GM19043 (cell line): ENCODE data around the gene SLC16A5.
"Not testable (repeated sequence)": the region's sequence is repeated elsewhere in the genome, so short reads cannot be mapped to it uniquely, and the experiment has no call there.

Experiments
- ATAC-seq: cut with Tn5 transposase; IDR thresholded peaks from one replicate; pipeline ENCODE4 v1.9.1; 2021; ENCODE audit warnings: low read depth; ENCODE audit not compliant: unreplicated experiment

Gene SLC16A5

GRCh38 chr17:75130632-75131277 lies 43.0 kb downstream of the SLC16A5 start:
- no peak for ATAC-seq

- ATAC-seq = peak; percentile 90
Observed at GRCh38 chr17:75131278-75132017, 43.7 kb downstream of the SLC16A5 start, which contains the start of gene NT5C. TSS of gene NT5C (minus strand) at chr17:75131742. CDS start at chr17:75131707, 35 bp downstream.

- not testable (repeated sequence) for ATAC-seq
Observed at GRCh38 chr17:75132018-75133000, 44.6 kb downstream of the SLC16A5 start.

GRCh38 chr17:75133001-75133400 lies 45.2 kb downstream of the SLC16A5 start:
- no peak for ATAC-seq

- not testable (repeated sequence) for ATAC-seq
Observed at GRCh38 chr17:75133607-75134347, 46.0 kb downstream of the SLC16A5 start.

GRCh38 chr17:75135452-75135851 lies 47.7 kb downstream of the SLC16A5 start:
- ATAC-seq = no peak

- no peak for ATAC-seq
Observed at GRCh38 chr17:75135946-75136345, 48.2 kb downstream of the SLC16A5 start.

GRCh38 chr17:75137762-75138161 lies 50.0 kb downstream of the SLC16A5 start:
- ATAC-seq = not testable (repeated sequence)

GRCh38 chr17:75138519-75138918 lies 50.8 kb downstream of the SLC16A5 start:
- no peak for ATAC-seq

- ATAC-seq = no peak
Observed at GRCh38 chr17:75142236-75142971, 54.6 kb downstream of the SLC16A5 start.

GRCh38 chr17:75144816-75145512 lies 57.2 kb downstream of the SLC16A5 start:
- no peak for ATAC-seq

GRCh38 chr17:75146592-75146991 lies 58.8 kb downstream of the SLC16A5 start:
- ATAC-seq = no peak

GRCh38 chr17:75147878-75148546 lies 60.3 kb downstream of the SLC16A5 start:
- ATAC-seq = no peak

- ATAC-seq = no peak
Observed at GRCh38 chr17:75151930-75152329, 64.2 kb downstream of the SLC16A5 start.

- ATAC-seq = no peak
Observed at GRCh38 chr17:75152523-75152921, 64.8 kb downstream of the SLC16A5 start.

GRCh38 chr17:75152922-75153779 lies 65.4 kb downstream of the SLC16A5 start:
- ATAC-seq = no peak

GRCh38 chr17:75153780-75154194 lies 66.0 kb downstream of the SLC16A5 start:
- ATAC-seq = no peak
